Umbilical cord (tissue), 2 donors: ENCODE measurements around the gene WDR86. TPM values are rescaled to one million over a fixed set of nuclear protein-coding genes. Genes with fewer than 3 reads are reported as not detected.
A peak's percentile ranks its signal among the peaks of the same experiment; 100 is the strongest.

Experiments used
- DNase-seq: peaks from one replicate; pipeline ENCODE4 v3.0.0-alpha.2; 2015; ENCODE audit warnings: low spot score
- total RNA-seq: library from RNA; depleted of rRNA; stranded (reverse); fragments of >200 nt; gene quantifications from one replicate; pipeline ENCODE4 v1.2.3, GENCODE V29; 2014; ENCODE audit warnings: low replicate concordance; ENCODE audit not compliant: insufficient read depth

Gene WDR86
- total RNA-seq, 1 donor from 2014 or later, result 34.7 TPM

- DNase-seq, result no peak
These were observed 2.8 kb downstream of the WDR86 start for GRCh38 chr7:151406886-151407583.

- DNase-seq, result no peak
These were observed 3.6 kb downstream of the WDR86 start for GRCh38 chr7:151406051-151406875.

GRCh38 chr7:151405588-151405987 is 4.2 kb downstream of the WDR86 start:
- no peak for DNase-seq

GRCh38 chr7:151405056-151405455 is 4.8 kb downstream of the WDR86 start:
- DNase-seq, result no peak

GRCh38 chr7:151404216-151405011 is 5.4 kb downstream of the WDR86 start:
- DNase-seq, result peak; percentile 96

GRCh38 chr7:151403764-151404163 is 6.1 kb downstream of the WDR86 start:
- DNase-seq, result peak; percentile 40

- DNase-seq, result no peak
These were observed 7.6 kb downstream of the WDR86 start for GRCh38 chr7:151402029-151402835.

GRCh38 chr7:151400626-151401315 is 9.1 kb downstream of the WDR86 start:
- no peak for DNase-seq

- DNase-seq, result no peak
These were observed 9.9 kb downstream of the WDR86 start for GRCh38 chr7:151399906-151400305.

- DNase-seq, result no peak
These were observed 10.6 kb downstream of the WDR86 start for GRCh38 chr7:151399305-151399601.

- DNase-seq, result no peak
These were observed 11.2 kb downstream of the WDR86 start for GRCh38 chr7:151398446-151399304.

- no peak for DNase-seq
These were observed 12.8 kb downstream of the WDR86 start for GRCh38 chr7:151397026-151397425.

- DNase-seq, result no peak
These were observed 13.4 kb downstream of the WDR86 start for GRCh38 chr7:151396328-151396970.

GRCh38 chr7:151395036-151395367 is 14.8 kb downstream of the WDR86 start:
- DNase-seq, result no peak

- DNase-seq, result no peak
These were observed 15.5 kb downstream of the WDR86 start for GRCh38 chr7:151394076-151395035.

GRCh38 chr7:151393031-151393977 is 16.5 kb downstream of the WDR86 start:
- peak; percentile 50 for DNase-seq

- DNase-seq, result no peak
These were observed 17.4 kb downstream of the WDR86 start for GRCh38 chr7:151392426-151392825.
